AG04450 (cell line): ENCODE results near the gene VILL. TPM values are rescaled to one million over a fixed set of nuclear protein-coding genes. Genes with fewer than 3 reads are reported as not detected.

Source experiments
- CTCF ChIA-PET: fragments of 300-600, 350-600 bp; formaldehyde crosslinking; extraction: SDS; loops from one replicate; lab custom pipeline; 2022; ENCODE audit warnings: antibody characterized with exemption, inconsistent platforms; lab: Charles Lee
- POLR2A ChIA-PET: fragments of 350-600 bp; formaldehyde crosslinking; extraction: SDS; loops from one replicate; lab custom pipeline; 2021; ENCODE audit warnings: antibody characterized with exemption, inconsistent platforms; lab: Yijun Ruan, JAX
- DNase-seq: peaks from one replicate; pipeline ENCODE4 v3.0.0-alpha.2; 2011; ENCODE audit warnings: low read depth, low spot score
- H3K27ac ChIP-seq: one replicate; pipeline ENCODE4 v1.5.1; 2012; ENCODE audit warnings: low read depth, low read length, control low read depth
- H3K27me3 ChIP-seq: one replicate; pipeline ENCODE4 v1.6.0; 2012; ENCODE audit warnings: low read length; ENCODE audit not compliant: control insufficient read depth, insufficient read depth
- H3K4me3 ChIP-seq: 2 replicates; pipeline ENCODE4 v1.5.1; 2011; ENCODE audit warnings: mild to moderate bottlenecking, low read depth, low read length, control low read depth
- H3K9me3 ChIP-seq: 2 replicates; pipeline ENCODE4 v1.5.1; 2012; ENCODE audit warnings: low read length; ENCODE audit not compliant: control insufficient read depth, insufficient read depth
- polyA plus RNA-seq: library from polyadenylated mRNA; depleted of rRNA; stranded (reverse); fragments of >200 nt; gene quantifications from 2 replicates; pipeline ENCODE4 v1.2.3, GENCODE V29; 2011
- TF ChIP-seq, protein P1 (sequence below): IDR thresholded peaks from 2 replicates; pipeline ENCODE4 v1.5.1; 2011; ENCODE audit warnings: low read depth, low read length, control low read depth, inconsistent platforms

VILL gene
- polyA plus RNA-seq, 1 experiment, result 2.6 TPM

DNA sequence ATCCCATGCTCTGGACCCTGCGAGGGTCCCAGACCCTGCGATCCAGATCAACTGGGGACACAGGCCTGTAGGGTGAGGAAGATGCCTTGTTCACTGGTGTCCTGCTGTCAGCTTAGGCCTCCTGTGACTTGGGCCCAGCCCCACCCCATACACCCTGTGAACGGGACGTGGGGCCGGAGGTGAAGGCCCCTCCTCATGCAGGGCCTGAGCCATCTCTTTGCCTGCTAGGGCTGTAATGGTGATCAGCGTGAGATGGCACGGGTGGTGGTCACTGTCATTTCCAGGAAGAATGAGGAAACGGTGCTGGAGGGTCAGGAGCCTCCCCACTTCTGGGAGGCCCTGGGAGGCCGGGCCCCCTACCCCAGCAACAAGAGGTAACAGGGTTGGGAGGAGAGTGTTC lies 12.4 kb downstream of the VILL start:
- no peaks in the 10 kb centered on the region for H3K27me3 ChIP-seq
- H3K9me3 ChIP-seq, result no peaks in the 10 kb centered on the region
- no peak for DNase-seq
- POLR2A ChIA-PET, result no interaction called here
- TF ChIP-seq, protein P1, sequence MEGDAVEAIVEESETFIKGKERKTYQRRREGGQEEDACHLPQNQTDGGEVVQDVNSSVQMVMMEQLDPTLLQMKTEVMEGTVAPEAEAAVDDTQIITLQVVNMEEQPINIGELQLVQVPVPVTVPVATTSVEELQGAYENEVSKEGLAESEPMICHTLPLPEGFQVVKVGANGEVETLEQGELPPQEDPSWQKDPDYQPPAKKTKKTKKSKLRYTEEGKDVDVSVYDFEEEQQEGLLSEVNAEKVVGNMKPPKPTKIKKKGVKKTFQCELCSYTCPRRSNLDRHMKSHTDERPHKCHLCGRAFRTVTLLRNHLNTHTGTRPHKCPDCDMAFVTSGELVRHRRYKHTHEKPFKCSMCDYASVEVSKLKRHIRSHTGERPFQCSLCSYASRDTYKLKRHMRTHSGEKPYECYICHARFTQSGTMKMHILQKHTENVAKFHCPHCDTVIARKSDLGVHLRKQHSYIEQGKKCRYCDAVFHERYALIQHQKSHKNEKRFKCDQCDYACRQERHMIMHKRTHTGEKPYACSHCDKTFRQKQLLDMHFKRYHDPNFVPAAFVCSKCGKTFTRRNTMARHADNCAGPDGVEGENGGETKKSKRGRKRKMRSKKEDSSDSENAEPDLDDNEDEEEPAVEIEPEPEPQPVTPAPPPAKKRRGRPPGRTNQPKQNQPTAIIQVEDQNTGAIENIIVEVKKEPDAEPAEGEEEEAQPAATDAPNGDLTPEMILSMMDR, result no peak
- no peak overlapping the region for H3K27ac ChIP-seq
- no peak overlapping the region for H3K4me3 ChIP-seq
- CTCF ChIA-PET, result interaction anchor here (0.9 to 3.9 kb wide), 6 partner anchors 10 to 148 kb away, joined by 3 to 68 read pairs (median 7); partner anchors contain the start of gene PLCD1

DNA sequence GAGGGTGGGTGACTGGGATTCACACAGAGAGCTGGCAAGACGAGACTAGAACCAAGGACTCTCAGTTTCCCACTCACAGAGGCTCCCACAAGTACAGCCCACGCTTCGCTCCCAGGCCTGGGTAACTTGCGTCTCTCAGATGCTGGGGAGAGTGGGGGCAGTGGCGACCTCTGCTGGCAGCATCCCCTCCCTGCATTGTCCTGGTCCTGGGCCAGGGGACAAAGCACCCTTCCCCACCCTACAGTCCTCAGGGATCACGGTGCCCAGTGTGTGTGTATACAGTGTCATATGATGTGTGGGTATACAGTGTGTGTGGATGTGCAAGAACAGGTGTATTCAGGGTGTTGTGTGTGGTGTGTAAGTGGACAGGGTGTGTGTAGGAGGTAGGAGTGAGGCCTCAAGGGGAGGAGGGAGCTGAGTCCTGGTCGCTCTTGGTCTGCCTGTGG lies 12.8 kb downstream of the VILL start:
- Histone ChIP-seq H3K9me3 (no peaks in the 10 kb centered on the region), H3K27ac (no peak overlapping the region), H3K4me3 (no peak overlapping the region), H3K27me3 (no peaks in the 10 kb centered on the region)
- TF ChIP-seq, protein P1, result peak; percentile 87
- ChIA-PET CTCF (interaction anchor here (0.7 to 3.9 kb wide), 18 partner anchors 9 to 477 kb away, joined by 3 to 68 read pairs (median 4); partner anchors contain the start of gene PLCD1), POLR2A (no interaction called here)
- DNase-seq, result no peak

DNA sequence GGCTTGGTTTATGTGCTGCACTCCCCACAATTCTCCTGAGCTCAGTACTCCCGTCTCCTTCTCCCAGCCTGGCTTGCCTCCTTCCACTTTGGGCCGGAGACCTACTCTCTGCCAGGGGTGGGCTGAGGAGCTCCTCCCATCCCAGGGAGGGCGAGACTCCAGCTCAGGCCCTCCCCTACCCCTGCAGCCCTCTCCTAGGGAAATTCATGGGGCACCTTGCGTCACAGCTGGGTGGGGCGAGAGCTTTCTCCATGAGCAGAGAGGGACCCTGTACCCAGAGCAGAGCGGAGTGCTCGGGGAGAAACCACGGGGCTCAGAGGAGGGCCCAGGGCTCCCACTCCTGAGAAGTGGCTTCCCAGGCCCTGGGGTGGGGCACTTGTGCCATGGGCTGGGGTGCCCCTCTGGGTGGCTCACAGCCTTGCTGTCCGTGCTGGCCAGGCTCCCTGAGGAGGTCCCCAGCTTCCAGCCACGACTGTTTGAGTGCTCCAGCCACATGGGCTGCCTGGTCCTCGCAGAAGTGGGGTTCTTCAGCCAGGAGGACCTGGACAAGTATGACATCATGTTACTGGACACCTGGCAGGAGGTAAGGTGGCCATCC lies 13.3 kb downstream of the VILL start:
- POLR2A ChIA-PET, result no interaction called here
- H3K4me3 ChIP-seq, result no peak overlapping the region

DNA sequence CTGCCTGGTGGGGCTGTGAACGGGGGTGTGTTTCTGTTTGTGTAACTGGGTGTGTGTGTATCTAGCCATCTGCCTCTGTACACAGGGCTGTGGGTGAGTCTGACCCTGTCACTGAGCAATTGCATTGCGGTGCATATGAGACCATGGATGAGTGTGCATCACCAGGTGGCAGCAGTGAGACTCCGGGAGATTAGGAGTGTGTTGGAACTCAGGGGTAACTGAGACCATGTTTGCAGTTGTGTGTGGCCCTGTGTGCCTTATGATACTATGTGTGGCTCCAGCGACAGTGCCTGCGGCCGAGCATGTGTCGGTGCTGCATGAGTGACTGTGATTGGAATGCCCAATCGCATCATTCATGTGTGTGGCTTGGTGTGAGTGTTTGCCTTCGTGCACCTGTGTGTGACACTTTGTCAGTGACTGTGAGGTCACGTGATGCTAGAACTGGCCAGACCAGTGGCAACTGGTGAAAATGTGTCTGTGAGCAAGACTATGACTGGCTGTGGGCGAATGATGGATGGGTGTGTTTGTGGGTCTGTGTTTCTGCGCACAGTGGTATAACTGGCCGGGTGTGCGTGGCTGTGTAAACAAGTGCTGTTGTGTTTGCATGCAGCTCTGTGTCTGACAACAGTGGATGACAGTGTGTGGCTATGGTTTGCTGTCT lies 14.0 kb downstream of the VILL start:
- Histone ChIP-seq H3K27me3 (no peaks in the 10 kb centered on the region), H3K9me3 (no peaks in the 10 kb centered on the region), H3K27ac (no peak overlapping the region), H3K4me3 (no peak overlapping the region)
- POLR2A ChIA-PET, result no interaction called here
- no peak for DNase-seq
- TF ChIP-seq, protein P1, result peak; percentile 78
- CTCF ChIA-PET, result interaction anchor here (0.7 to 3.9 kb wide), 15 partner anchors 8 to 294 kb away, joined by 3 to 68 read pairs (median 5); no protein-coding TSS in a partner anchor

More for the DNA sequence above, 13.3 kb downstream of the VILL start:
- CTCF ChIA-PET, result interaction anchor here (0.7 to 3.9 kb wide), 18 partner anchors 9 to 477 kb away, joined by 3 to 68 read pairs (median 4); partner anchors contain the start of gene PLCD1
- Histone ChIP-seq H3K27ac (no peak overlapping the region), H3K9me3 (no peaks in the 10 kb centered on the region), H3K27me3 (no peaks in the 10 kb centered on the region)
- TF ChIP-seq, protein P1, result no peak
- no peak for DNase-seq
